Lung microvascular endothelial cell (primary cell): Measurements from ENCODE around the gene CERKL. TPM values are rescaled to one million over a fixed set of nuclear protein-coding genes. Genes with fewer than 3 reads are reported as not detected.

Experiments
- DNase-seq, 2 donors: peaks; one replicate each; pipeline versions ENCODE4 v3.0.0 to v3.0.0-alpha.2; 2010; ENCODE audit warnings: low read depth in 2 of 2
- total RNA-seq: library from RNA; depleted of rRNA; stranded (reverse); fragments of >200 nt; gene quantifications from 2 replicates; pipeline ENCODE4 v1.2.1, GENCODE V29; 2014

Gene CERKL
- total RNA-seq, 1 donor from 2014 or later = not detected

- peak; percentile 77 to 81 for DNase-seq
Observed at GRCh38 chr2:181677912-181678586, 21.1 kb upstream of the CERKL start.

- no peak for DNase-seq
Observed at GRCh38 chr2:181675254-181675653, 18.3 kb upstream of the CERKL start.

- DNase-seq = no peak
Observed at GRCh38 chr2:181674461-181674860, 17.6 kb upstream of the CERKL start.

GRCh38 chr2:181673173-181673572 is 16.3 kb upstream of the CERKL start:
- DNase-seq = peak in 1 of 2 donors; percentile 36

- DNase-seq = no peak
Observed at GRCh38 chr2:181672255-181673008, 15.5 kb upstream of the CERKL start.

DNA sequence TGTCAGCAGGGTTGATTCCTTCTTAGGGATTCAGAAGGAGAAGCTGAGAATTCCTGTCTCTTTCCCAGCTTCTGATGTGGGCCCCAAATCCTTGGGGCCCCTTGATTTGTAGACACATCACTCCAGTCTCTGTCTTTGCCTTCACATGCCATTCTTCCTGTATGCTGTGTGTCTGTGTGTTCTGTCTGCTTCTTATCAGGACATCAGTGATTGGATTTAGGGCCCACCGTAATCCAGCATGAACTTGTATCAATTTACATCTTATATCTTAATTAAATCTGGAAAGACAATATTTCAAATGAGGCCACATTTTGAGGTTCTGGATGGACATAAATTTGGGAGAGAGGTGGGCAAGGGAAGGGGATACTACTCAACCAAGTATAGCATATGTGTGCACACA is 13.7 kb upstream of the CERKL start:
- no peak for DNase-seq

DNA sequence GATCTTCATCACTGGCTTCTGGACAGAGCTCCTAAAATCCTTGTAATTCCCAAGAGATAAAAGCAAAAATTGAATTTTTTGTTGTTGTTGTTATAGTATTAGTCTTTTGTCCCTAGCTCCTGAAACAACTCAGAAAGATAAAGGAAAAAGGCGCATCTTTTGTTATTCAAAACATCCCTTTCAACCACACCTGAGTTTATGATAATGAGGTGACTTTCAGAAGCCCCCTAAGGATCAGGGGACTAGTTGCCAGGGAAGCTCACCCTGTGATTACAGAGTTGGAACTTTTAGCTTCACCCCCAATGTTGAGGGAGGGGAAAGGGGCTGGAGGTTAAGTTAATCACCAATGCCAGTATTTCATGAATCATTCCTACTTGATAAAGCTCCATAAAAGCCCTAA is 10.3 kb upstream of the CERKL start:
- DNase-seq = no peak

DNA sequence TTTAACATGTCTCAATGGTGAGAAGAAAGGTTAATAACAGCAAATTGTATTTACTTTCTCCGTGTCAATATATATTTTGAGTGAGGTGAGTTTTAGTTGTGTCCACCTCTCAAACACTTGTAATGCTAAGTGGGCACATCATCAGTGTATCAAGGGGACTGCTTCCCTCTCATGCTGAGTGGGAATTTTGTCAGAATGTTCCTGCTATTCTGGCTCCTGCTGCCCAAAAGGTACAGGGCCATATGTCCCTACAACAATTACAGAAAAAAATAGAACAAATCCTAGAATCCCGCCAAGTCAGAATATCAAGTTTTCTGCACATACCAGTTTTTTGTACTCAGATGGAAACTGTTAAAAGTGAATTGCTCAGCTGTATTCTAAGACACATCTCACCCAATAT is 5.4 kb upstream of the CERKL start:
- no peak for DNase-seq

DNA sequence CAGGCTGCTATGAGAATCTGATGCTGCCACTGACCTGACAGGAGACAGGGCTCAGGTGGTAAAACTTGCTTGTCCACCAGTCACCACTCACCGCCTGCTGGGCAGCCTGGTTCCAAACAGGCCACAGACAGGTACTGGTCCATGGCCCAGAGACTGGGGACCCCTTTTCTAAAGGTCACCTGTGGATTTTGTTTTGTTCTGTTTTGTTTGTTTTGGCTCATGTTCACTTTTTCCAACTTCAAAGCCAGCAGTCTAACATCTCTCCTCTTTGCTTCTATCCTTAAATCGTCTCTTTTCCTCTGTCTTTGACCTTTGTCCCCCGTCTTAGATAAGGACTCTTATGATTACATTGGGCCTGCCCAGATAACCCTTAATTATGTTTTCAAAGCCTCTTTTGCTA is 3.3 kb upstream of the CERKL start:
- no peak for DNase-seq

DNA sequence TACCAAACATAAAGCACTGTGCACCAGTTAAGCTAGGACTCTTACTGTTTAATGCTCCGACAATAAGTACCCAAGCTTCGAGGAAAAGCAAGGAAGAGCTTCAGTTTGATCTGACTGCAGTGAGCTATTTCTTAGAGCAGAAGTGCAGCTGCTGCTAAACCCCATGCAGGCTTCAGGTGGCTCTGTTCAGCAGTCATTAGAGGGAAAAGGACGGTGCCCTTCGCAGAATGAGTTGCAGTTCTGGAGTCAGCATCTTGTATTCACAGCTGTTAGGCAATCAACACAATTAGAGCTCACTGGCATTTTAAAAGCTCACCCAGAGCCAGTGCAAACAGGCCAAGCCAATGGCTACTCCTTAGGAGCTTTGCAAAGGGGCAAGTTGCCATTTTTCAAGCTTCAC is 1.5 kb upstream of the CERKL start:
- no peak for DNase-seq

- DNase-seq = no peak
Observed at GRCh38 chr2:181657379-181657778, 474 bp upstream of the CERKL start.

GRCh38 chr2:181655519-181655918 is 1.4 kb downstream of the CERKL start:
- no peak for DNase-seq

GRCh38 chr2:181649436-181649979 is 7.4 kb downstream of the CERKL start:
- no peak for DNase-seq

- no peak for DNase-seq
Observed at GRCh38 chr2:181648478-181649155, 8.3 kb downstream of the CERKL start.

GRCh38 chr2:181646415-181646987 is 10.4 kb downstream of the CERKL start:
- DNase-seq = no peak

DNA sequence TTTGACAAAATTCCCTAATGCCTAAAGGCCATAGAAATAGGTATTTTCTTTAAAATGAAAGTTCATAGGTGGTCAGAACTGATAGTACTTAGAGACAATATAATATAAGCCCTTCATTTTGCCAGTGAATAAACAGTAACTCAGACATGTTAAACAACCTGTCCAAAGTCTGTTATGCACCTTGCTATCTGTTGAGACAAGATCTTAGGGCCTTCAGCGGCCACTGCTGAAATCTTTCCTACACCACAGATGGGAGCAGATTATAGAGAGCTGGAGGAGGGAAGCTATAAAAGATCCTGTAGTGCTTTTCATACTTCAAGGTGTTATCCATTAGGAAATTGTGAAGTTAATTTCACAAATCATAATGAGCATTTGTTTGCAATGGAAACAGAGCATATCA is 13.8 kb downstream of the CERKL start:
- no peak for DNase-seq

GRCh38 chr2:181642086-181642485 is 14.8 kb downstream of the CERKL start:
- DNase-seq = no peak

DNA sequence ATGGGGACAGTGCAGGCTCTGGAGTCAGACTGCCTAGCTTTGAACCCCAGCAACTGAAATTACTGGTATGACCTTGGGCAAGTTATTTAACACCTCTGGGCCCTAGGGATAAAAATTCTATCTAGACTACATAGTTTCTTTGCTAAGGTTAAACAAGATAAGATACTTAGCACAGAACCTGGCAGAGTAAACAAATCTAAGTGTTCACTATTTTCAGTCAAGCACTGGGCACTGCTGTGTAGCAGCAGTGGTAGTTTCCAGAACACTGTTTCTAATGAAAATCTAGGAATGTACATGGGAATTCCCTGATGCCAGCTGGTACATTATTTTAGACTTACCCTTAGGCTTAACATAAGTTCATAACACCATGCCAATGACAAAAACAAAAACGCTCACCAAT is 17.2 kb downstream of the CERKL start:
- DNase-seq = no peak

DNA sequence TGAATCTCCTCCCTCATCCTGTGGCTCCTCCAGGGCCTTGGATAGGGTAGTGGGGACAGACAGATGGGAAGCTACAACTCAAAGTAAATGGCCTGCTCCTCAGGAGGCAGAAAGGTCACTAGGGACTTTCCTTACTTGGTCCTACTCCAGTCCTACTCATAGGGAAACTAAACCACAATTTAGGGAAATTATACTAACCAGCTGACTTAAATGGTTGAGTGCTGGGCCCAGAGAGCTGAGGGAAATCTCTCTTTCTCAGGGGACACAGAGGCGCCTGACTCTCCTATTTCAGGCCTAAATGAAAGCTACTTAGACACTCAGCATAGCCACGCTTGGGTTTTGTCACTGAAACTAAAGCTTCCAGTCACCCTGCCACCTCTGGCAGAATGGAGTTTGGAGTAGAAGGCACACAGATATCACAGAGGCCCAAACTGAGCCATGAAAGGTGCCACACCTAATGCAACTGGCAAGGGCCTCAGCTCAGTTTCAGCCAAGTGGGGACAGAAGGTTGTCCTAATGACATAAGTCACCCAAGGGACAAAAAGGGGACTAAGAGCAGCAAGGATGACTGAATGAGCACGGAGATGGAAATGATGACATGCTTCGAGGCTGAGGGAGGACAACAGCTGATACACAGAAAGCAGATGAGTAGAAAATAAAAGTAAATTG is 24.0 kb downstream of the CERKL start:
- no peak for DNase-seq

- DNase-seq = no peak
Observed at GRCh38 chr2:181628590-181629585, 28.0 kb downstream of the CERKL start.
